HepG2 (cell line): ENCODE results near the gene ZCCHC24. TPM values are rescaled to one million over a fixed set of nuclear protein-coding genes. Genes with fewer than 3 reads are reported as not detected.
A peak's percentile ranks its signal among the peaks of the same experiment; 100 is the strongest.

Experiments used
- CCAR2 ChIP-seq: fragments of 200-400 bp; formaldehyde crosslinking; optimal IDR thresholded peaks from 2 replicates; pipeline ENCODE3; 2018; ENCODE audit warnings: low read depth, mild to moderate bottlenecking, low read length, moderate library complexity
- GPN1 ChIP-seq: sonication (generic); formaldehyde crosslinking; IDR thresholded peaks from 2 replicates; pipeline ENCODE4 v1.5.1; 2020; ENCODE audit warnings: missing genetic modification reagents, borderline replicate concordance
- JUND ChIP-seq: sonication (generic); formaldehyde crosslinking; IDR thresholded peaks from 2 replicates; pipeline ENCODE4 v1.8.0; 2022; ENCODE audit warnings: mild to moderate bottlenecking, missing genetic modification reagents
- NR2F1 ChIP-seq, 2 experiments: fragments of 450-650 bp in 1 of 2; formaldehyde crosslinking in 1 of 2; IDR thresholded peaks; 2 replicates each; pipeline versions ENCODE4 v1.5.0 to v1.6.1; 2016 to 2020; ENCODE audit warnings: mild to moderate bottlenecking in 1 of 2, missing compliant biosample characterization in 1 of 2, missing genetic modification reagents in 1 of 2, moderate library complexity in 1 of 2
- NR3C1 ChIP-seq: sonication (generic); formaldehyde crosslinking; IDR thresholded peaks from 2 replicates; pipeline ENCODE4 v1.4.0; 2020; ENCODE audit warnings: missing genetic modification reagents
- REL ChIP-seq: sonication (generic); formaldehyde crosslinking; conservative IDR thresholded peaks from 2 replicates; pipeline ENCODE4 v1.8.0; 2022; ENCODE audit warnings: mild to moderate bottlenecking, missing genetic modification reagents, moderate library complexity
- SIN3A ChIP-seq: IDR thresholded peaks from 2 replicates; pipeline ENCODE4 v1.6.1; 2011; ENCODE audit warnings: low read depth, mild to moderate bottlenecking, control low read depth, low read length, borderline replicate concordance
- SP2 ChIP-seq: sonication (generic); formaldehyde crosslinking; IDR thresholded peaks from 2 replicates; pipeline ENCODE4 v1.5.1; 2020; ENCODE audit warnings: mild to moderate bottlenecking, missing genetic modification reagents
- WIZ ChIP-seq: sonication (generic); formaldehyde crosslinking; IDR thresholded peaks from 2 replicates; pipeline ENCODE4 v1.5.1; 2020; ENCODE audit warnings: mild to moderate bottlenecking, missing genetic modification reagents
- ZFAT ChIP-seq: sonication (generic); formaldehyde crosslinking; conservative IDR thresholded peaks from 2 replicates; pipeline ENCODE4 v1.8.1; 2023; ENCODE audit warnings: missing genetic modification reagents, inconsistent platforms
- ZNF33A ChIP-seq: sonication (generic); formaldehyde crosslinking; IDR thresholded peaks from 2 replicates; pipeline ENCODE4 v1.5.1; 2020; ENCODE audit warnings: missing genetic modification reagents, mild to moderate bottlenecking, moderate library complexity, borderline replicate concordance
- ZNF503 ChIP-seq: sonication (generic); formaldehyde crosslinking; IDR thresholded peaks from 2 replicates; pipeline ENCODE4 v1.4.0; 2020; ENCODE audit warnings: missing genetic modification reagents
- ZNF510 ChIP-seq: sonication (generic); formaldehyde crosslinking; IDR thresholded peaks from 2 replicates; pipeline ENCODE4 v1.4.0; 2020; ENCODE audit warnings: low read depth, mild to moderate bottlenecking, missing genetic modification reagents
- ZNF558 ChIP-seq: sonication (generic); formaldehyde crosslinking; IDR thresholded peaks from 2 replicates; pipeline ENCODE4 v1.9.0; 2022; ENCODE audit warnings: mild to moderate bottlenecking, missing genetic modification reagents, borderline replicate concordance
- ZNF569 ChIP-seq: sonication (generic); formaldehyde crosslinking; IDR thresholded peaks from 2 replicates; pipeline ENCODE4 v1.5.0; 2020; ENCODE audit warnings: mild to moderate bottlenecking, missing genetic modification reagents, moderate library complexity, borderline replicate concordance
- ZNF619 ChIP-seq: sonication (generic); formaldehyde crosslinking; IDR thresholded peaks from 2 replicates; pipeline ENCODE4 v1.4.0; 2020; ENCODE audit warnings: mild to moderate bottlenecking, missing genetic modification reagents
- ZNF747 ChIP-seq: sonication (generic); formaldehyde crosslinking; IDR thresholded peaks from 2 replicates; pipeline ENCODE4 v1.8.1; 2023; ENCODE audit warnings: missing genetic modification reagents, mild to moderate bottlenecking, borderline replicate concordance
- ZNF891 ChIP-seq: sonication (generic); formaldehyde crosslinking; IDR thresholded peaks from 2 replicates; pipeline ENCODE4 v1.5.0; 2020; ENCODE audit warnings: mild to moderate bottlenecking, missing genetic modification reagents
- polyA plus RNA-seq, 8 experiments: library from polyadenylated mRNA; depleted of rRNA in 3 of 8; stranded (reverse) in 7 of 8; unstranded in 1 of 8; fragments of >200 nt; fragmentation: Illumina TruSeq in 4 of 8; extraction: Trizol in 4 of 8; gene quantifications; 2 replicates each; pipeline versions ENCODE4 v1.2.1 to v1.2.3, GENCODE V29; 2011 to 2016; ENCODE audit warnings: low read depth in 4 of 8, missing spikeins in 1 of 8, mixed read lengths in 1 of 8; ENCODE audit not compliant: insufficient read depth in 1 of 8
- total RNA-seq, 5 experiments: library from RNA; depleted of rRNA; stranded (reverse); fragments of >200 nt; fragmentation: Illumina TruSeq; extraction: Trizol; gene quantifications; 2 replicates each; pipeline ENCODE4 v1.2.3, GENCODE V29; 2016; ENCODE audit warnings: low read depth in 1 of 5
- TF ChIP-seq, protein P1 (sequence below): sonication (generic); formaldehyde crosslinking; IDR thresholded peaks from 2 replicates; pipeline ENCODE4 v1.4.0; 2020; ENCODE audit warnings: missing genetic modification reagents
- TF ChIP-seq, protein P2 (sequence below): sonication (generic); formaldehyde crosslinking; IDR thresholded peaks from 2 replicates; pipeline ENCODE4 v1.4.0; 2020; ENCODE audit warnings: missing genetic modification reagents, low read depth, mild to moderate bottlenecking, borderline replicate concordance
- TF ChIP-seq, protein P3 (sequence below): IDR thresholded peaks from 2 replicates; pipeline ENCODE4 v1.6.1; 2016

The ZCCHC24 gene
- total and polyA plus RNA-seq, 2 of the 13 experiments (the other 11 are each of a cell fraction or from before 2014, with no cell fraction given) = 3.1 to 7.9 TPM

DNA sequence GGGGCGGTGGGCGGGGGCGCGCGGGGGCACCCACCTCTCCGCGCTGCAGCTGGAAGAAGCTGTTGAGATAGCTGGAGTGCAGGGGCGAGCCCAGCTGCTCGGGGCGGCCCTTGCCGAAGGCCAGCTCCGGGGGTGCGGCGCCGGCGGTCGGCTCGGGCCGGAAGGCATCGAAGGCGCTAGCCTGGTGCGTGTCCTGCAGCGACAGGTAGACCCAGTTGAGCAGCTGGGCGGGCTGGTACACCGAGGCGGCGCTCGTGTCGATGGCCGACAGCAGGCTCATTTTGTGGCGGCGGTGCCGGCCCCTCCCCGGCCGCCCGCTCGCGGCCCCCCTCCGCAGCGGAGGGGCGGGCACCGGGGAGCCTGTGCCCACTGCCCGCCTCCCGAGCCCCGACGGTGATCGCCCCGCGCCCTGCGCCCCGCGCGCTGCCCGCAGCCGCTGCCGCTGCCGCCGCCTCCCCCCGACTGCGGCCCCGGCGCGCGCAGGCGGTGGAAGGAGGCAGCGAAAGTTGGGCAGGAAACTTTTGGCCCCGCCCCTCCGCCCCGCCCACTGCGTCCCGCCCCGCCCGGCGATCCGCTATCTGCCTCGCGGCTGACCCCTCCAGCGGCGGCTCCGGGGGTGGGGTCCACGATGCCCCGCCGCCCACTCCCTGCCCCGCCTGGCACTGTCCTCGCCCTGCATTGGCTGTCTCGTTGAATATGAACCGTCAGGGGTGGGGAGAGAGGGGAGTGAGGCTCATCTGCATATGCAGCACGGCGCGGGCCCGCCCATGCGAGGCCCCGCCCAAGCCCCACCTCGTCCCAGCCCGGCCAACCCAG is at the start of gene ZCCHC24 (continued):
- TF ChIP-seq, protein P1, sequence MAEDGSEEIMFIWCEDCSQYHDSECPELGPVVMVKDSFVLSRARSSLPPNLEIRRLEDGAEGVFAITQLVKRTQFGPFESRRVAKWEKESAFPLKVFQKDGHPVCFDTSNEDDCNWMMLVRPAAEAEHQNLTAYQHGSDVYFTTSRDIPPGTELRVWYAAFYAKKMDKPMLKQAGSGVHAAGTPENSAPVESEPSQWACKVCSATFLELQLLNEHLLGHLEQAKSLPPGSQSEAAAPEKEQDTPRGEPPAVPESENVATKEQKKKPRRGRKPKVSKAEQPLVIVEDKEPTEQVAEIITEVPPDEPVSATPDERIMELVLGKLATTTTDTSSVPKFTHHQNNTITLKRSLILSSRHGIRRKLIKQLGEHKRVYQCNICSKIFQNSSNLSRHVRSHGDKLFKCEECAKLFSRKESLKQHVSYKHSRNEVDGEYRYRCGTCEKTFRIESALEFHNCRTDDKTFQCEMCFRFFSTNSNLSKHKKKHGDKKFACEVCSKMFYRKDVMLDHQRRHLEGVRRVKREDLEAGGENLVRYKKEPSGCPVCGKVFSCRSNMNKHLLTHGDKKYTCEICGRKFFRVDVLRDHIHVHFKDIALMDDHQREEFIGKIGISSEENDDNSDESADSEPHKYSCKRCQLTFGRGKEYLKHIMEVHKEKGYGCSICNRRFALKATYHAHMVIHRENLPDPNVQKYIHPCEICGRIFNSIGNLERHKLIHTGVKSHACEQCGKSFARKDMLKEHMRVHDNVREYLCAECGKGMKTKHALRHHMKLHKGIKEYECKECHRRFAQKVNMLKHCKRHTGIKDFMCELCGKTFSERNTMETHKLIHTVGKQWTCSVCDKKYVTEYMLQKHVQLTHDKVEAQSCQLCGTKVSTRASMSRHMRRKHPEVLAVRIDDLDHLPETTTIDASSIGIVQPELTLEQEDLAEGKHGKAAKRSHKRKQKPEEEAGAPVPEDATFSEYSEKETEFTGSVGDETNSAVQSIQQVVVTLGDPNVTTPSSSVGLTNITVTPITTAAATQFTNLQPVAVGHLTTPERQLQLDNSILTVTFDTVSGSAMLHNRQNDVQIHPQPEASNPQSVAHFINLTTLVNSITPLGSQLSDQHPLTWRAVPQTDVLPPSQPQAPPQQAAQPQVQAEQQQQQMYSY (CRISPR knock-in tag) = 0 out of 2 replicates have a peak, but pooled peaks have one; percentile 11
- TF ChIP-seq NR2F1 (CRISPR knock-in tag; IDR thresholded peaks at IDR 0.05) = no peak
- no peak for TF ChIP-seq ZNF619 (CRISPR knock-in tag)
- TF ChIP-seq GPN1 (CRISPR knock-in tag) = no peak
- no peak for TF ChIP-seq JUND (CRISPR knock-in tag)
- TF ChIP-seq ZNF891 (CRISPR knock-in tag) = no peak
- no peak for TF ChIP-seq REL (CRISPR knock-in tag)
- TF ChIP-seq, protein P2, sequence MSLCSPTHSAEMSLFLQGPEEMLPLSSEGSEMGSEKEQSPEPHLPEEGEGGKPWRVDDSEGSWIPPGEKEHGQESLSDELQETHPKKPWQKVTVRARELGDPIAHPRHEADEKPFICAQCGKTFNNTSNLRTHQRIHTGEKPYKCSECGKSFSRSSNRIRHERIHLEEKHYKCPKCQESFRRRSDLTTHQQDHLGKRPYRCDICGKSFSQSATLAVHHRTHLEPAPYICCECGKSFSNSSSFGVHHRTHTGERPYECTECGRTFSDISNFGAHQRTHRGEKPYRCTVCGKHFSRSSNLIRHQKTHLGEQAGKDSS (CRISPR knock-in tag) = no peak
- TF ChIP-seq ZFAT (CRISPR knock-in tag) = no peak
- TF ChIP-seq NR3C1 (CRISPR knock-in tag) = no peak
- peak; percentile 30; the same call in 1 of the 2 replicates for TF ChIP-seq SIN3A
- no peak for TF ChIP-seq WIZ
- no peak for TF ChIP-seq ZNF569 (CRISPR knock-in tag)
- TF ChIP-seq CCAR2 = no peak
- TF ChIP-seq ZNF510 (CRISPR knock-in tag) = no peak
- TF ChIP-seq ZNF558 (CRISPR knock-in tag) = 0 out of 2 replicates have a peak, but pooled peaks have one; percentile 21
- TF ChIP-seq, protein P3, sequence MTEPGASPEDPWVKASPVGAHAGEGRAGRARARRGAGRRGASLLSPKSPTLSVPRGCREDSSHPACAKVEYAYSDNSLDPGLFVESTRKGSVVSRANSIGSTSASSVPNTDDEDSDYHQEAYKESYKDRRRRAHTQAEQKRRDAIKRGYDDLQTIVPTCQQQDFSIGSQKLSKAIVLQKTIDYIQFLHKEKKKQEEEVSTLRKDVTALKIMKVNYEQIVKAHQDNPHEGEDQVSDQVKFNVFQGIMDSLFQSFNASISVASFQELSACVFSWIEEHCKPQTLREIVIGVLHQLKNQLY (CRISPR knock-in tag) = no peak
- peak; percentile 46 for TF ChIP-seq SP2 (CRISPR knock-in tag)
- TF ChIP-seq ZNF33A (CRISPR knock-in tag) = no peak
- TF ChIP-seq ZNF503 (CRISPR knock-in tag) = no peak
- TF ChIP-seq ZNF747 (CRISPR knock-in tag) = no peak
